Stimulated activated CD8-positive, alpha-beta memory T cell treated with anti-CD3 and anti-CD28 coated beads, Interleukin-4, amount 100 ng/mL, for 1 hour (primary cell): Measurements from ENCODE around the gene CHCHD3.

ENCODE experiments used
- DNase-seq, 2 donors: peaks; one replicate each; pipeline ENCODE4 v3.0.0-alpha.2; 2020; ENCODE audit warnings: low read depth in 2 of 2, low spot score in 1 of 2

Gene CHCHD3

GRCh38 chr7:132866551-132866950 is 215.3 kb downstream of the CHCHD3 start:
- no peak for DNase-seq

DNA sequence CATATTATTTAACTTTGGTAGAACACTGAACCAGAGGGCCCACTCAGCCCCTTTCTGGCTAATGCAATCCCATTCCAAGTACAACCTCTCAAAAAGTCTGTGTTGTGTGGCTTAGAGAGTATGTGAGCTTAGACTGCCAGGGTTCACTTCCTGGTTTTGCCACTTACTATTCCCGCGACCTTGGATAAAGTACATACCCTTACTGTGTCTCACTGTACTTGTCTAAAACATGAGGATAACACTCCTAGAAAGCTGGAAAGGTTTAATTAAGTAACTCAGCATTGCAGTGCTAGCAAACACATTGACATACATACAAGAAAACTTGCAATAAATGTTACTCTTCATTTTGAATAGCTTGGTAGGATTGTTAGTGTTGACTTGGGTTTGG is 215.8 kb downstream of the CHCHD3 start:
- no peak for DNase-seq

- DNase-seq = no peak
Measured at GRCh38 chr7:132865366-132866143, 216.3 kb downstream of the CHCHD3 start.

DNA sequence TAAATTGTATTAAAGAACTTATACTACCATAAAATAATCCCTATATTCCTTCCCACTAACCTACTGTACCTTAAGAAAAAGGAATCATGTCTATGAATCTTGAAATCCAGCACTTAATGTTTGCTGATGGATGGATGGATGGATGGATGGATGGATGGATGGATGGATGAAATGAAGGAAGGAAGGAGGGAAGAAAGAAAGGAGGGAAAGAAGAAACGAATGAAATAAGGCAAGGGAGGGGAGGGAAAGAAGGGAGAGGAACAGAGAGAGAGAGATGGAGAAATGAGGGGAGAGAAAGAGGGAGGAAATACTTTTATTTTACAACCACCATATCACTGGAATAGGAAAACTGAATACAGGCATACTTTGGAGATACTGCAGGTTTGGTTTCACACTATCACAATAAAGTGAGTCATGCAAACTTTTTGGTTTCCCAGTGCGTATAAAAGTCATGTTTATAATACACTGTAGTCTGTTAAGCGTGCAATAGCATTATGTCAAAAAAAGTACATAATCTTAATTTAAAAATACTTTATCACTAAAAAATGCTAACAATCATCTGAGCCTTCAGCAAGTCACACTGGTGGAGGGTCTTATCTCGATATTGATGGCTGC is 219.8 kb downstream of the CHCHD3 start:
- no peak for DNase-seq

GRCh38 chr7:132861424-132861823 is 220.5 kb downstream of the CHCHD3 start:
- DNase-seq = no peak

GRCh38 chr7:132859199-132859598 is 222.7 kb downstream of the CHCHD3 start:
- DNase-seq = no peak

DNA sequence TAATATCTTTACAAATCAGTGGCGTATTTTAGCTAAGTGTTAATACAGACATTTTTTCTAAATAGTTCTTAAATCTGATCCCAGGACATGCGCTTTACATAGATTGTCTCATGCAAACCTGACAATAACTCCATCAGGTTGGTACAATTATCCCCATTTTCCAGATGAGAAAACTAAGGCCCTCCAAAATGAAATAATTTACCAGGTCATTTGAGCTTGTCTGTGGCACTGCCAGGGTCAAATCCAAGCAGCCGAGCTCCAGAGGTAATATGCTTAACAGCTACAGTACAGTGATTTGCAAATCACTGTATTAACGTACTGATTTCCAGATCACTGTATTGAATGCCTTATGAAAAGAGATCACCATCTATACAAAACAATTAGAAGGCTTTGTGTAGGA is 223.1 kb downstream of the CHCHD3 start:
- DNase-seq = no peak

GRCh38 chr7:132858251-132858650 is 223.6 kb downstream of the CHCHD3 start:
- no peak for DNase-seq

GRCh38 chr7:132857703-132858102 is 224.2 kb downstream of the CHCHD3 start:
- no peak for DNase-seq

DNA sequence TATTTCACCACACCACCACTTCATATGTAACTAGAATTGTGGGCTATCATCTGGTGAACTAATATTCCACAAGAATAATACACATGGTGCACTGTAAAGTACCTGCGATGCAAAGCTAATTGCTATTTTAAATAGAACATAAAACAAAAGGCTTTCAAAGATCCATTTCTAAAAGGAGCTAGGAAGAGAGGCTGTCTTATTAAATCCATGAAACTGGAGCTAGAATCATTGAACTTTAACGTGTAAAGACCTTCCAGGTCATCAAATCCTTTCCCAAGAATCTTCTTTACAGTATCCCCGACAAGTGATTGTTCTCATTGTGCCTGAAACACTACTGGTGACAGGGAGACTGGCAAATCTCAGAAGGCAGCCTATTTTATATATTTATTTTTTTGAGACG is 224.9 kb downstream of the CHCHD3 start:
- DNase-seq = no peak

GRCh38 chr7:132856416-132856815 is 225.5 kb downstream of the CHCHD3 start:
- no peak for DNase-seq

DNA sequence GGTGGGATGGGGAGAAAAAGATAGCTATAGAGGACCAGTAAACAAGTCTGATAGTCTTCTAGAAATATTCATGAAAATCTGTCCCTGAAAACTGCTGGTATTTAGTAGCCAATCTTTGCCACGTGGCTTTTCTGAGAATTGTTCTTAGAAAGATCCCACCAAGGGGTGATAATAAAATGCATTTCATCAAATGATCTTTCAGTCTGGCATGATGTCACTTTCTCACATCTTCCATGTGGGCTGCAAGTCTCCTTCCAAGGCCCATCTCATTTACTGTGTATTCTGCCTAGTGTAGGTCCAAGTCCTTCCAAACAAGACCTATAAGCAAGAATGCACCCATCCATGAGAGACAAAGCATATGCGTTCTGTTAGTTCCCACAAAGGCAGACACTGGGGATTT is 226.0 kb downstream of the CHCHD3 start:
- DNase-seq = no peak

DNA sequence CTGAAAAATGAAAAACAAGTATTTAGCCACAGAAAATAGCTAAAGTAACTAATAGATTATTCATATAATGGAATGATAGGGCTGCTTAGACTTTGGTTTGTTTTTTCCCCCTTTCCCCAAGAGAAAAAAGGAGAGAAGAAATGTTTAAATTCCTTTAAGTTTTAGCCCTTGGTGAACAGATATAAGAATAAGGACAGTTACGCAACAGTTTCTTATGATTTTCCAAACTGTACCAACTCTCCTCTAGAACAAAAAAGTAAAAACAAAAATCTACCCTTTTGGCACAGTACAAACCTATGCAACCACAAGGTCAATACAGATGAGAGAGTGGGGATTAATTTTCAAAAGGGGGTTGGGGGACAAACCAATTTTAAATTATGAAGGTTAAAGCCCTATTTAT is 227.7 kb downstream of the CHCHD3 start:
- no peak for DNase-seq

GRCh38 chr7:132847376-132847775 is 234.5 kb downstream of the CHCHD3 start:
- DNase-seq = no peak

DNA sequence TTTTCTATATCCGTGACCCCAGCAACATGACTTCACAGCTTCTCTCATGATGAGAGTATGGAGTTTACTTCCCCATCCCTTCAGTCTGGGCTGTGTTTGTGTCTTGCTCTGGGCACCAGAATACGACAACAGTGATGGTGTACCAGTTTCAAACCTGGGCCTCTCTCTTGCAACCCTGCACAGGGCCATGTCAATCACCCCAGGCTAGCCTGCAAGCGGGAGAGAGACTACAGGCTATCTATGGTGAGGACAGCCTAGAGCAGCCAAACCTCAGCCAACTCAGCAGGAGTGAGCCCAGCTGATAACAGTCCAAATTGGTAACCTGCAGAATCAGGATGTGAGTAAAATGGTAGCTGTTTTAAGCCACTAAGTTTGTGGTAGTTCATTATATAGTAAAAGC is 235.8 kb downstream of the CHCHD3 start:
- DNase-seq = no peak

DNA sequence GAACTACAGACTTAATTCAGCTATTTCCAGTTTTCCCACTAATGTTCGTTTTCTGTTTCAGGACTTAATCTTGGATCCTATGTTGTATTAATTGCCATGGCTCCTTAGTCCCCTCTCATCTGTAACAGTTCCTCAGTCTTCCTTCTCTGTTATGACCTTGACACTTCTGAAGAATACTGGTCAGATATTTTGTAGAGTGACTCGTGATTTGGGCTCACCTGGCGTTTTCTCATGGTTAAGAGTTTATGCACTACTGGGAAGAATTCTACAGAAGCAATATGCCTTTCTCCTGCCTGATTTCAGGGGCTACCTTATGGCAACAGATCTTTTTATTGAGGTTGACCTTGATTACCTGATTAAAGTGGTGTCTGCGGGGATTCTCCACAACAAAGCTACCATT is 239.4 kb downstream of the CHCHD3 start:
- no peak for DNase-seq

- DNase-seq = no peak
Measured at GRCh38 chr7:132840199-132840598, 241.7 kb downstream of the CHCHD3 start.

- no peak for DNase-seq
Measured at GRCh38 chr7:132838313-132838712, 243.6 kb downstream of the CHCHD3 start.

DNA sequence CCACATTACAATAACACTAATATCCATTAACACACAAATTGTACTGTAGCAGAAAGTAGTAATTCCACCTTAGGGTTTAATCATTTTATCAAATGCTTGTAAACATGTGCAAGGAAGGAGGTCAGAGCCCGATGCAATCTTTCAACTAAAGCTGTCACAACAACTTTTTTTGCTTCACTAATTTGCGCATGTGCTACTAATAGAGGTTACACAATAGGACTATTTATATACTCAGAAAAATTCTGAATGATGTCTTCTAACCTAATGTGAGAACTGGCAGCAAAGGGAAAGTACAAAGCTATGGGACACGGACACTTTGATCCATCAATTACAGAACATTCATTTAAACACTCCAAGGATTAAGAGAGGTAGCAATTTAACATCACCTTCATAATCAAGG is 244.4 kb downstream of the CHCHD3 start:
- no peak for DNase-seq

- no peak for DNase-seq
Measured at GRCh38 chr7:132836746-132837145, 245.1 kb downstream of the CHCHD3 start.

- DNase-seq = no peak
Measured at GRCh38 chr7:132830941-132831340, 250.9 kb downstream of the CHCHD3 start.

- no peak for DNase-seq
Measured at GRCh38 chr7:132828502-132828901, 253.4 kb downstream of the CHCHD3 start.
